Panc1 (cell line): ENCODE results near the gene WDR86. TPM values are rescaled to one million over a fixed set of nuclear protein-coding genes. Genes with fewer than 3 reads are reported as not detected.

Source experiments
- ATAC-seq: fragments of 200-7000 bp; cut with Tn5 transposase; 2 replicates; pipeline ENCODE4 v1.9.1; 2020; ENCODE audit warnings: mild to moderate bottlenecking, moderate library complexity
- BruUV-seq: library from RNA; stranded (reverse); fragments of 400-500 nt; replicated peaks from 2 replicates; lab custom pipeline; 2021; lab: Mats Ljungman, UMichigan
- CTCF ChIA-PET: fragments of 300-600 bp; sonication (Branson Sonifier 250); formaldehyde crosslinking; loops from one replicate; lab custom pipeline; 2022; ENCODE audit warnings: antibody characterized with exemption; lab: Charles Lee
- POLR2A ChIA-PET: fragments of 300-600 bp; sonication (Branson Sonifier 250); formaldehyde crosslinking; loops from one replicate; lab custom pipeline; 2022; ENCODE audit warnings: antibody characterized with exemption; lab: Charles Lee
- DNase-seq: peaks from one replicate; pipeline ENCODE4 v3.0.0-alpha.2; 2010; ENCODE audit warnings: low read depth, low spot score
- H3K27ac ChIP-seq: 2 replicates; pipeline ENCODE4 v1.5.1; 2011; ENCODE audit warnings: mild to moderate bottlenecking, low read length, inconsistent platforms
- H3K27me3 ChIP-seq: fragments of 200-500 bp; sonication (Bioruptor generic); 2 replicates; pipeline ENCODE4 v1.6.0; 2014; ENCODE audit warnings: low read length, inconsistent platforms; ENCODE audit not compliant: control insufficient read depth, insufficient read depth
- H3K36me3 ChIP-seq: fragments of 200-500 bp; sonication (Bioruptor generic); 2 replicates; pipeline ENCODE4 v1.5.1; 2014; ENCODE audit warnings: inconsistent platforms, mild to moderate bottlenecking, low read length, moderate library complexity; ENCODE audit not compliant: control insufficient read depth, insufficient read depth
- H3K4me1 ChIP-seq: 2 replicates; pipeline ENCODE4 v1.5.1; 2011; ENCODE audit warnings: inconsistent platforms, mild to moderate bottlenecking, low read length, moderate library complexity; ENCODE audit not compliant: control insufficient read depth, insufficient read depth
- H3K4me3 ChIP-seq, 2 experiments: 2 replicates each; pipeline ENCODE4 v1.5.1; 2011 to 2012; ENCODE audit warnings: low read depth in 2 of 2, low read length in 2 of 2, mild to moderate bottlenecking in 2 of 2, inconsistent platforms in 1 of 2, moderate library complexity in 1 of 2
- H3K9me3 ChIP-seq: fragments of 200-500 bp; sonication (Bioruptor generic); 2 replicates; pipeline ENCODE4 v1.5.1; 2014; ENCODE audit warnings: low read depth, mild to moderate bottlenecking, inconsistent platforms, low read length, moderate library complexity; ENCODE audit not compliant: control insufficient read depth, insufficient read depth
- CTCF ChIP-seq: fragments of 450-650 bp; IDR thresholded peaks from 2 replicates; pipeline ENCODE4 v1.5.1; 2017; ENCODE audit warnings: mild to moderate bottlenecking
- REST ChIP-seq, 2 experiments: IDR thresholded peaks; 2 replicates each; pipeline ENCODE4 v1.6.1; 2011 to 2012; ENCODE audit warnings: low read depth in 2 of 2, control low read depth in 1 of 2, low read length in 1 of 2, mild to moderate bottlenecking in 1 of 2, moderate library complexity in 1 of 2; ENCODE audit not compliant: insufficient read depth in 1 of 2
- SIN3A ChIP-seq: IDR thresholded peaks from 2 replicates; pipeline ENCODE4 v1.6.1; 2012; ENCODE audit warnings: low read depth, mild to moderate bottlenecking, low read length, moderate library complexity, borderline replicate concordance; ENCODE audit not compliant: insufficient read depth
- TCF7L2 ChIP-seq: IDR thresholded peaks from 2 replicates; pipeline ENCODE4 v1.6.1; 2011; ENCODE audit warnings: mild to moderate bottlenecking, low read depth, low read length, inconsistent platforms
- in situ Hi-C: cut with HindIII; loops from 2 replicates; pipeline ENCODE4 v1.10.0; 2016; ENCODE audit warnings: low sequenced_read_pairs, low pct_unique_long_range_greater_than_20kb
- intact Hi-C: fragments of 100-400 bp; cut with micrococcal nuclease; formaldehyde crosslinking; loops from one replicate; pipeline ENCODE4 v1.10.0; 2022; ENCODE audit not compliant: unreplicated experiment
- total RNA-seq: library from RNA; stranded (reverse); gene quantifications from one replicate; pipeline ENCODE4 v1.2.1, GENCODE V29; 2021; ENCODE audit not compliant: unreplicated experiment

The WDR86 gene
- total RNA-seq, 1 experiment from 2014 or later = 0.72 TPM

- Histone ChIP-seq H3K36me3 (peaks cover 2% of the 10 kb centered on the region), H3K4me1 (peaks cover 13% of the 10 kb centered on the region), H3K27me3 (no peaks in the 10 kb centered on the region), H3K9me3 (no peaks in the 10 kb centered on the region), H3K4me3 (no peak overlapping the region), H3K27ac (peak overlapping the region; percentile 20; the same call in 1 of the 2 replicates)
- intact Hi-C loops (no loop called here), in situ Hi-C loops (loop anchor here (5.0 kb wide), 1 partner anchor 80 kb away; no protein-coding TSS in a partner anchor)
- ChIA-PET POLR2A (no interaction called here), CTCF (no interaction called here)
- ATAC-seq (no peak), DNase-seq (no peak)
- no TSS peak for BruUV-seq
- no peak for TF ChIP-seq SIN3A
- no peak for TF ChIP-seq REST (IDR thresholded peaks at IDR 0.05; ENCODE audit: insufficient read depth in 1 of 2, low read depth in 2 of 2, low read length in 1 of 2)
- no peak for TF ChIP-seq TCF7L2
- no peak for TF ChIP-seq CTCF
These were observed 42.6 kb downstream of the WDR86 start for GRCh38 chr7:151367284-151367683.

- ATAC-seq (no peak), DNase-seq (no peak)
- intact Hi-C loops = no loop called here
- H3K4me1 ChIP-seq = peaks cover 13% of the 10 kb centered on the region
- in situ Hi-C loops = loop anchor here (5.0 kb wide), 1 partner anchor 80 kb away; no protein-coding TSS in a partner anchor
- H3K4me3 ChIP-seq = no peak overlapping the region
- H3K9me3 ChIP-seq = no peaks in the 10 kb centered on the region
- H3K27me3 ChIP-seq = no peaks in the 10 kb centered on the region
- H3K27ac ChIP-seq = peak overlapping the region; percentile 60
- no TSS peak for BruUV-seq
- POLR2A ChIA-PET = interaction anchor here (0.6 kb wide), 1 partner anchor 284 kb away, joined by 3 read pairs; no protein-coding TSS in a partner anchor
- H3K36me3 ChIP-seq = peaks cover 6% of the 10 kb centered on the region
- CTCF ChIA-PET = no interaction called here
- TF ChIP-seq CTCF = no peak
These were observed 43.0 kb downstream of the WDR86 start for GRCh38 chr7:151366880-151367222.
